BJ (cell line): ENCODE data around the gene CD14. TPM values are rescaled to one million over a fixed set of nuclear protein-coding genes. Genes with fewer than 3 reads are reported as not detected.
"Not testable (repeated sequence)": the region's sequence is repeated elsewhere in the genome, so short reads cannot be mapped to it uniquely, and the experiment has no call there.

Source experiments
- CTCF ChIA-PET: fragments of 350-600 bp; formaldehyde crosslinking; extraction: SDS; loops from one replicate; lab custom pipeline; 2021; ENCODE audit warnings: antibody characterized with exemption, inconsistent platforms; lab: Yijun Ruan, JAX
- POLR2A ChIA-PET: fragments of 300-600 bp; sonication (Branson Sonifier 250); formaldehyde crosslinking; extraction: SDS; loops from one replicate; lab custom pipeline; 2021; ENCODE audit warnings: antibody characterized with exemption; lab: Charles Lee
- DNase-seq: peaks from one replicate; pipeline ENCODE4 v3.0.0-alpha.2; 2011; ENCODE audit warnings: low read depth
- H3K27me3 ChIP-seq: 2 replicates; pipeline ENCODE4 v1.6.0; 2011; ENCODE audit warnings: low read length; ENCODE audit not compliant: control insufficient read depth, insufficient read depth
- H3K36me3 ChIP-seq: 2 replicates; pipeline ENCODE4 v1.5.1; 2011; ENCODE audit warnings: low read length; ENCODE audit not compliant: control insufficient read depth, insufficient read depth
- H3K4me3 ChIP-seq: 2 replicates; pipeline ENCODE4 v1.5.1; 2011; ENCODE audit warnings: low read depth, mild to moderate bottlenecking, control low read depth, low read length
- polyA plus RNA-seq: library from polyadenylated mRNA; depleted of rRNA; stranded (reverse); fragments of >200 nt; gene quantifications from 2 replicates; pipeline ENCODE4 v1.2.3, GENCODE V29; 2011
- TF ChIP-seq, protein P1 (sequence below): IDR thresholded peaks from 2 replicates; pipeline ENCODE4 v1.5.1; 2011; ENCODE audit warnings: low read depth, mild to moderate bottlenecking, control low read depth, inconsistent platforms, low read length, moderate library complexity; ENCODE audit not compliant: insufficient read depth

CD14 gene
- polyA plus RNA-seq, 1 experiment, result 1.9 TPM

DNA sequence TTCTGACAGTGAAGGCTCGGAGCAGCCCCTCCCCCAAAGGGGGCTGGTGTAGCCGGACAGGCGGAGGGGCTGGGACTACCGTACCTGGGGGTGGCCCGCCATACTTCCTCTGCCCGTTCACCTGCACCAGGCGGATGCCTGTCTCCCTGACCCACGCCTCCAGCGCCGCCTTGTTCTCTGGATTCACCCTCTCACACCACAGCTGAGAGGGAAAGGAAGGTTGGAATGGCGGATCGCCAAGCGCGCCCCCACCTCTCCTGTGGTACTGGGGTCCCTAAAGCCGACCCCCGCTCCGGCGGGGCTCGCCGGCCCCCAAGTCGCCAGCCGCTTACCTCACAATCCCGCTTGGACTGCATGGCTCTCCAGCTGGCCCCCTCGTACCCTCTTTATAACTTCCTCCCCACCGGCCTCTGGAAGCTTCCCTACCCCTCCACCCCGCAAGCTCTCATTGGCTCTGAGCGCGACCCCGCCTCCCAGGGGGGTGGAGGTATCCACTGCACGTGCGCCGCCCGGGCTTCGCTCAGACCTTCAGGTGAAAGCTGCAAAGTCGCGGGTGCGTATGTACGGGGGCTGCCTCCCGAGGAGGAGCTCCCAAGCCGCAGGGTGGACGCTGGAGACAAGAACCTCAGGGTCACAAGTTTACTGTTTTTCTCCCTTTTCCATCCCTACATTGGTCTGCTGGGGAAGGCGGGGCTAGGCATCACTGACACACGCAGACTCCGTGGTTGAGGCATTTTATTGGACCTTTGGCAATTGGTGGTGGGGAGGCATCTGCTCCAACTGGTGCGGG lies 40.4 kb upstream of the CD14 start, which contains the start of gene DND1:
Gene DND1, minus strand, starts transcription at position 390 of the 790 bp plus-strand sequence. Its CDS starts 34 bp downstream, at position 356.
- TF ChIP-seq, protein P1, sequence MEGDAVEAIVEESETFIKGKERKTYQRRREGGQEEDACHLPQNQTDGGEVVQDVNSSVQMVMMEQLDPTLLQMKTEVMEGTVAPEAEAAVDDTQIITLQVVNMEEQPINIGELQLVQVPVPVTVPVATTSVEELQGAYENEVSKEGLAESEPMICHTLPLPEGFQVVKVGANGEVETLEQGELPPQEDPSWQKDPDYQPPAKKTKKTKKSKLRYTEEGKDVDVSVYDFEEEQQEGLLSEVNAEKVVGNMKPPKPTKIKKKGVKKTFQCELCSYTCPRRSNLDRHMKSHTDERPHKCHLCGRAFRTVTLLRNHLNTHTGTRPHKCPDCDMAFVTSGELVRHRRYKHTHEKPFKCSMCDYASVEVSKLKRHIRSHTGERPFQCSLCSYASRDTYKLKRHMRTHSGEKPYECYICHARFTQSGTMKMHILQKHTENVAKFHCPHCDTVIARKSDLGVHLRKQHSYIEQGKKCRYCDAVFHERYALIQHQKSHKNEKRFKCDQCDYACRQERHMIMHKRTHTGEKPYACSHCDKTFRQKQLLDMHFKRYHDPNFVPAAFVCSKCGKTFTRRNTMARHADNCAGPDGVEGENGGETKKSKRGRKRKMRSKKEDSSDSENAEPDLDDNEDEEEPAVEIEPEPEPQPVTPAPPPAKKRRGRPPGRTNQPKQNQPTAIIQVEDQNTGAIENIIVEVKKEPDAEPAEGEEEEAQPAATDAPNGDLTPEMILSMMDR, result no peak
- CTCF ChIA-PET, result interaction anchor here (2.1 kb wide), 1 partner anchor 8 kb away, joined by 7 read pairs; the partner anchor contains the start of gene WDR55

DNA sequence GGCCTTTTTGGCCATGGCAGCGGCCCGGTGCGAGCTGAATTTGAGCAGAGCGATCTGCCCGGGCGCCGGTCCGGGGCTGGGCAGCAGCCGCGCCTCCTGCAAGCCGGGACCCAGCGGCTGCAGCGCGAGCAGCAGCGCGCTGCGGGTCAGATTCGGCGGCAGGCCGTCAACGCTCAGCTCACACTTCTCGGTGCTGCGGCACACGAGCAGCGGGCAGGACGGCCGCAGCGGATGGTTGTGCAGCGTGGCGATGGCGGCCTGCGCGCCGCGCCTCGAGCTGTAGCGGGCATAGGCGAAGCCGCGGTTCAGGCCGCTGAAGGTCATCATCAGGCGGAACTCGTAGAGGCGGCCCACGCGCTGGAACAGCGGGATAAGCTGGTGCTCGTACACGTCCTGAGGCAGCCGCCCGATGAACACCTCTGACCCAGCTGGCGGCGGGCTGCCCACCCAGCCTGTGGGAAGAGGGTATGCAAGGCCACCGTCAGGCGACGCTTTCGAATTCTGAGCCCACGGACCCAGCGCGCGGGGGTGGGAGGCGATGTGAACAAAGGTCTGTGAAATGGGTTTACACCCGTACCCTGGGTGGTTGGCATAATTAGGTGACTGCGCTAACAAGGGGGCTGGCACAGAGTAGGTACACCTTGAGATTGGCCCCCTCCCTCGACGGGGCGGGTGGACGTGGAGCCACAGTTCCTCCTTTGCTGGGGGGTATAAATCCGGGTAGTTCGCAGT lies 39.6 kb upstream of the CD14 start:
- Histone ChIP-seq H3K4me3 (no peak overlapping the region), H3K36me3 (peaks cover 44% of the 10 kb centered on the region), H3K27me3 (no peaks in the 10 kb centered on the region)
- POLR2A ChIA-PET, result no interaction called here
- TF ChIP-seq, protein P1, result no peak
- DNase-seq, result no peak
- CTCF ChIA-PET, result no interaction called here

More for the DNA sequence above, 40.4 kb upstream of the CD14 start, which contains the start of gene DND1:
- no peak for DNase-seq
- POLR2A ChIA-PET, result no interaction called here
- H3K36me3 ChIP-seq, result peaks cover 43% of the 10 kb centered on the region
- H3K27me3 ChIP-seq, result no peaks in the 10 kb centered on the region
- no peak within 1 kb of the TSS for H3K4me3 ChIP-seq

DNA sequence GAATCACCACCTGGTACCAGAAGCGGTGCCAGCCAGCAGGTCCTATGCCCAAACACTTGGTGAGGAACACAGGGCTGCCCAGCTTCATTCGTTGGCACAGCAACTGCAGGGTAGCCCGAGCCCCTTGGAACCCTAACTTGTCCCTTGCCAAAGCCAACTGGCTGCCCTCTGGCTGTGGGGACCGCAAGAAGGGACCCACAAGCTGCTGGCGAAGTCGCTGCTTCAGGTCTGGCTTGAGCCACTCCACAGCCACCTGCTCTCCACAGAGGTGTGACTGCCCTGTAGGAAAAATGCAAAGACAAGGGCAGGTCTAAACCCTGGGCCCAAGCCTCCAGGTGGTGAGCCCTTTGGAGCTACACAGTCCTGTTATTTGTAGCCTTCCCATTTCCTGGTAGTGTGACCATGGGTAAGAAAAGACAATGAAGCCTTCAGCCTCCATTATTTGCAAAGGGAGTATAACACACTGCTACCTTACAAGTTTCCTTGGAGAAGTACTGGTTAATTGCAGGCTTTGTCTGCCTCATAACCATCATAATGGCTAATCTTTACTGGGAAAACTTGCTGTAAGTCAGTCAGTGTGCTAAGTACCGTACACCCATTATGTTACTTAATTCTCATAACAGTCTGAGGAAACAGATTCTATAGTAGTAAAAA lies 38.6 kb upstream of the CD14 start:
- Histone ChIP-seq H3K27me3 (no peaks in the 10 kb centered on the region), H3K36me3 (peaks cover 35% of the 10 kb centered on the region), H3K4me3 (no peak overlapping the region)
- ChIA-PET POLR2A (no interaction called here), CTCF (no interaction called here)
- no peak for DNase-seq
- TF ChIP-seq, protein P1, result no peak

DNA sequence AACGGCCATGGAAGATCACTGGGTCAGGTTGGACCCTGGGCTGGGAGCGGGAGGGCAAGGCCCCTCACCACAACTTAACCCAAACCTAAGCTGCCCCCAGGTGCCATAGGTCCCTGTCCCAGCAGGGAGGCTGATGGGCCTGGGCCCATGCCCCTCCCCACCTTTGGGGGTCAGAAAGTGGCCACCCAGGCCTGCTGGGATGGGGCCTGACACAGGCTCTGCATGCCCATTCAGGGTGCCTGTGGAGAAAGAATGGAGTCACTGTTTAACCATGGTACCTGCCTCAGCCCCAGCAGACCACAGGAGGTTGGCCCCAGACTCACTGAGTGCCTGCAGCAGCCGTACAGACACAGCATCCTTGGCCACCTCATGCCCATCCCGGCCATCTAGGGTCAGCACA lies 38.1 kb upstream of the CD14 start:
- DNase-seq, H3K27me3 ChIP-seq, H3K4me3 ChIP-seq, CTCF ChIA-PET, POLR2A ChIA-PET: not testable (repeated sequence)
- peaks cover 32% of the 10 kb centered on the region for H3K36me3 ChIP-seq

DNA sequence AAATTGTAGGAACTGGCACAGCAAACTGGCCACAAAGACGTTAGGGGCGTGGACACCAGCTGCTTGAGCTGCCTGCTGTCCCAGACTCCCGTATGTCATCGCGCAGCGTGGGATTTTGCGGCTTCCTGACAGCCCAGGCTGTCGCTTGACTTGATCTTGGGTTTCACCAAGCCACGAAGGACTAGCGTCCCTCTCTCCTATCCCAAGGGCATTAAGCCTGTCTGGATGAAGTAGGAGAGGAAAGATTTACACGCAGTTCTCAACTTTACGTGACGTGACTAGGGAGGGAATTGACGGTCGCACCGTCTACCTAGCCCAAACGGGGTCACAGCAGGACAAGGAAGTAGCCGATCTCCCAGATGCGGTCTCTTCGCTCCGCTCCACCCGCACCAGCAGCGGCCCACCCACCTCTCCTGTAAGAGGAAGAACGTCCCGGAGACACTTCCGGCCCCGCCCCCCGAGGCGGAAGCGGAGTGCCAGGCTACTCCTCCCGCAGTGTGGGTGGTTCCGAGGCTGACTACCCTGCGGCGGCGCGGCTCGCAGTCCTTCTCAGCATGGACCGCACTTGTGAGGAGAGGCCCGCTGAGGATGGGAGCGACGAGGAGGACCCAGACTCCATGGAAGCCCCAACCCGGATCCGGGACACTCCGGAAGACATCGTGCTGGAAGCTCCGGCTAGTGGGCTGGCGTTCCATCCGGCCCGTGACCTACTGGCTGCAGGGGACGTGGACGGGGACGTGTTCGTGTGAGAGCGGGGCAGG lies 31.6 kb upstream of the CD14 start, which contains the start of gene WDR55:
Gene WDR55, plus strand, starts transcription at position 546 of the 761 bp plus-strand sequence. Its CDS starts 9 bp downstream, at position 555.
- ChIA-PET CTCF (interaction anchor here (0.9 to 2.2 kb wide), 5 partner anchors 10 to 312 kb away, joined by 3 to 7 read pairs (median 3); partner anchors contain the start of genes IK and NDUFA2), POLR2A (interaction anchor here (0.6 to 0.8 kb wide), 2 partner anchors 17 to 262 kb away, joined by 4 to 6 read pairs; partner anchors contain the start of genes IK and NDUFA2)
- Histone ChIP-seq H3K27me3 (no peaks in the 10 kb centered on the region), H3K4me3 (peak within 1 kb of the TSS; percentile 80), H3K36me3 (peaks cover 31% of the 10 kb centered on the region)
- TF ChIP-seq, protein P1, result no peak
- DNase-seq, result peak; percentile 66
